Measurements from ENCODE around the gene IRAK1BP1.
"Not testable (repeated sequence)": the region's sequence is repeated elsewhere in the genome, so short reads cannot be mapped to it uniquely, and the experiment has no call there.

The IRAK1BP1 gene

DNA sequence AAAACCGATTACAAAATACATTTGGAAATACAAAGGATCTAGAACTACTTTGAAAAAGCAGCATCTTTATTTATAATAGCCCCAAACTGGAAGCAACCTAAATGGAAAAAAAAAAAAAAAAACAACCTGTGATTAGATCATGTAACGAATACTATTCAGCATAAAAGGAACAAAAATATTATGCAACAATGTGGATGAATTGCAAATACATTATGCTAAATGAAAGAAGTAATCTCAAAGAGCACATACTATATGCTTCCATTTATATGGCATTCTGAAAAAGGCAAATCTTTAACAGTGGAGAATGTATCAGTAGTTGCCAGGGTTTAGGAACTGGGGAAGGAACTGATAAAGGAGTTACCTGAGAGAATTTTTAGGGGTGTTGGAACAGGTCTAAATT is 28.9 kb downstream of the IRAK1BP1 start:
- DNase-seq, result no peak

DNA sequence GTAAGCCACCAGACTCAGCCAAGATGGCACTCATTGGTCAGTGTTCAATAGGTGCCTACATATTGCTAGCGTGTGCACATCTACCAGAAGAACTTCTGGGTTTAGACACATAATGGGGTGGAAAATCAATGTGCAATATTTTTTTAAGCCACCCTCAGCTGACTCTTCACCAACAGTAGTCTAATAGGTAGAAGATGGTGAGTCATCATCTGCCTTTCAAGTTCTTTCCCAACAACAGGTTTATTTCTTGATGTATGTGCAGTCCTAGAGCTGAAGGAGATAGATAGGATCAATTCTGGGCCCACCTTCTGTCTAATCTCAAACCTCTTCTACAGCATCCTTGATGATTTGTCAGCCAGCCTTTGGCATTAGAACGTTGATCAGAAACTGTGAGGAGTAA is 41.3 kb downstream of the IRAK1BP1 start:
- DNase-seq, result no peak

DNA sequence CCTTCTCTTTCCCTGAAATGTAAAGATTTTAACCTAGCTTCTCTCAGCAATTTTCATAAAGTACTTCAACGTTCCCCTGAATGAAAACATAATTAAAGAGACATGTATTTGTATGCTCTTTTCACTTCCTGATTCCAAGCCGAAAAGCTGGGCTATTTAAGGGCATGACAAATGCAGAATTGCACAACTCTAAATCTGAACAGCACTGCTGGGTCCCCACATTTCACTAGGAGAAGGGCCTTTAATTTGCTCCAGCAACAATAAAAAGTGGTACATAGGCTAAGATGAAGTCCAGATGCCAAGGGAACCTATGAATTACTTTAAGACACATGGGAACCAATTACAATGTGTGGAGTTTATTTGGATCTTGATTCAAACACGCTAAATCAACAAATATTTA is 42.0 kb downstream of the IRAK1BP1 start:
- no peak for DNase-seq

DNA sequence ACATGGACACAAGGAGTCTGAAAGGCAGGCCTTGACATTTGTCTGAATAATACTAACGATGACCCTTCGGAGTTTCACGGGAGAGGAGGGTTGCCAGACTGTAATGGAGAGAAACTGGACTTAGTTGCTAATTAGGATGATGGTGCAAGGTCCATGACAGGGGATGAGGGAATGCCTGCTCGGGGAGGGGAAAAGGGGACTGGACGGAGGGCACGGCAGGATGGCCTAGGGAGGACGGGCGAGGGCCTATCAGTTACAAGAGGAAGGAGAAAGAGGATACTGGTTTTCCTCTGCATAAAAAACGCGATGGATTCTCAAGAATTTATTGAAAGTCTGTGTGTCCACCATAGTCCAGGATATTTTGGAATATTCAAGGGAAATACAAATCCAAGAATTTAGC is 42.7 kb downstream of the IRAK1BP1 start:
- DNase-seq, result no peak

DNA sequence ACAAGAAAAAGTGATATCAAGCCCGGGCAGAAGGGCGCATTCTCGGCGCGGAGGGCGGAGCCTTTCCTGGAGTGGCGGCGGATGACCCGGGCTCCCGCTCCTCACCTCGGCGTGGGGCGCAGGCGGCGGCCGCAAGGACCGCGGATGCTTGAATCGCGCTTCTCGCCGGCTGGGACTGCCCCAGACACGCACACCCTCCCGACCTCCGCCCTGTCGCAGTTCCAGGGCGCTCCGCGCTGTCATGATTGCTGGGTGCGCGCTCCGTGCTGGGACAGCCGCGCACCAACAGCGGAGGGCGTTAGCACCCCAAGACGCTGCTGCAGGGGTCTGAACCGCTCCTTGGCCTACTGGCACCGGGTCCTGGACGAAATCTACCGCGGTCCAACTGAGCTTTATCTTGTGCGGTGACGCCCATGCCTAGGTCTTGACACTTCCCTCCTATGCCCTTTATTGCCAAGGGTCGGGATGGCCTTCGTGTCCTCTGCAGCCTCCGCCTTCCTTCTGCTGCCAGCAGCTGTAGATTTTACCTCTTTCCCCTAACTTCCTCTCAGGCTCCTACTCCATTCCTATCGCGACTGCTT is 43.3 kb downstream of the IRAK1BP1 start:
- no peak for DNase-seq

DNA sequence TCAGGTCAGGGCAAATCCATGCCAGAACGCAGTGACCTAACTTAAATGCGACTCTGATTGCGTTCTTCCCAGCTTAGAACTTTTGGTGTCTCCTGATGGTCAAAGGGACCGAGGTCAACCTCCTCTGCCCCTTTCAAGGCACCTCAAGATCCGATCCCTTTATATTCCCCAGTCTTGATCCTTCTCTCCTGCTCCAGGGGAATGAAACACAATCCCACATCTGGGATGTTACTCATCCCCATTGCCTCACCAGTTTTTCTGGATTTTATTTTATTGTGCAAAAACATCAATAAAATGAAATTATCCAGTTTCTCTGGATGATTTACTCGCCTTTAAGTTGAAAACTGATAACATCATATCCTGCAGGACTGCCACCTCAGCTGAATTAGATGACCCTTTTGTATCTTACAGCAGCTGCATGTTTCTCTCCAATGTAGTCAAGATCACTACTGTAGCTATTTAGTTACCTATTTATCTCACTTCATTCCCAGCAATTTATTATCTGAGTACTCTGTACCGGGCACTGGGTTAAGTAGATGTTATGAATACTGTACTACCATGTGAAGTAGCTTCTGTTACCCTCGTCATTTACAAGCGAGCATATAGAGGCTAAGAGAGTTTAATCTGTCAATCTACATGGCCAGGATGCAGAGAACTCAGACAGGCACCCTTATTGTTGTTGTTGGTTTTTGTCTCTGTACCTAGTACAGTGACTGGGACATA is 44.0 kb downstream of the IRAK1BP1 start:
- DNase-seq, result no peak

DNA sequence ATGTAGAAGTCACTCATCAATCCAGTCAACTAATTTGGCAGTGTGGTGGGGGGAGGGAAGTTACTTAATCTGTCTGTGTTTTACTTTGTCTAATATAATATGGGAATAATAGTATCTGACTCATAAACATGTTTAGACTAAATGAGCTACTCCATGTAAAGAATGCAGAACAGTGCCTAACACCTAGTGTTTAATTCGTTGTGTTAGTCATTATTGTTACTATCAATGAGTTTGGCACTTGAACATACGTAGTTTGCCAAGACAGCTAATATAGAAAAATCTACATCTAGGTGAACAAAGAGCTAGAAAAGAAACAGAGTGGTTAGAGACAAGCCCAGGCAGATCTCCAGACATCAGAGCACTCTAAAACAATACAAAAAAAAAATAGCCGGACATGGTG is 49.1 kb downstream of the IRAK1BP1 start:
- DNase-seq, result no peak

DNA sequence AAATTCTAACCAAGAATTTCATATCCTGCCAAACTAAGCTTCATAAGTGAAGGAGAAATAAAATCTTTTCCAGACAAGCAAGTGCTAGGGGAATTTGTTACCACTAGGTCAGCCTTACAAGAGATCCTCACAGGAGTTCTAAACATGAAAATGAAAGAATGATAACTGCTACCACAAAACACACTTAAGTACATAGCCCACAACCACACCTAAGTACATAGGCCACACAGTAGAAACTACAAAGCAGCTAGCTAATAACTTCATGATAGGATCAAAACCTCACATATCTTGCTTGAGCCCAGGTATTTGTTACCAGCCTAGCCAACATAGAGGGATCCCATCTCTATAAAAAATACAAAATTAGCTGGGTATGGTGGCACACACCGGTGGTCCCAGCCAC is 50.4 kb downstream of the IRAK1BP1 start:
- DNase-seq, result no peak

DNA sequence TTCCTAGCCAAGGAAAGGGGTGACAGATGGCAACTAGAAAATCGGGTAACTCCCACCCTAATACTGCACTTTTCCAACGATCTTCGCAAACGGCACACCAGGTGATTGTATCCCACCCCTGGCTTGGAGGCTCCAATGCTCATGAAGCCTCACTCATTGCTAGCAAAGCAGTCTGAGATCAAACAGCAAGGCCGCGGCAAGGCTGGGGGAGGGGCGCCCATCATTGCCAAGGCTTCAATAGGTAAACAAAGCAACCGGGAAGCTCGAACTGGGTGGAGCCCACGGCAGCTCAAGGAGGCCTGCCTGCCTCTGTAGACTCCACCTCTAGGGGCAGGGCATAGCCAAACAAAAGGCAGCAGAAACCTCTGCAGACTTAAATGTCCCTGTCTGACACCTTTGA is 53.8 kb downstream of the IRAK1BP1 start:
- not testable (repeated sequence) for DNase-seq

DNA sequence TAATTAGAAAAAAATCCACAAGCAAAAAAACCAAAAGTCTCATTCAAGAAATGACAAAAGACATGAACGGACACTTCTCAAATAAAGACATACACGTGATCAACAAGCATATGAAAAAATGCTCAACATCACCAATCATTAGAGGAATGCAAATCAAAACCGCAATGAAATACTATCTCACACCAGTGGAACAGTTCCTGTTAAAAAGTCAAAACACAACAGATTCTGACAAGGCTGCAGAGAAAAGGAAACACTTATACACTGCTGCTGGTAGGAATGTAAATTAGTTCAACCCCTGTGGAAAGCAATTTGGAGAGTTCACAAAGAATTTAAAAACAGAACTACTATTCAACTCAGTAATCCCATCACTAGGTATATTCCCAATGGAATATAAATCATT is 58.0 kb downstream of the IRAK1BP1 start:
- no peak for DNase-seq

DNA sequence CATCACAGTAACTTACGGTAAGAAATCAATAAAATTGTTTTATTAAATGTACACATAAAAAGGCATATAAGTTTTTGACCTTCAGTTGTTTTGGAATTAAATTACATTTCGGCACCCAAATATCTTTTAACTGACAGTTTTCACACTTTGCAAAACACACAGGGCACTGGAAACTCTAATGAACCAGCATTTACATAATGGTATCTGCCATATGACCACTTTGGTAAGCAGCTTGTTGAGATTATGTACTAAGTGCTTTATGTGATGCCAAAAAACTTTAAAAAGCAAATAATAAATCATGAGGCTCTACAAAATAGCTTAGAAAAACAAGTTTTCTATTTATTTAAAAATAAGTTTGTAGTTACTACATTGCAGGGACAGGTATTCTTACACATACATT is 68.2 kb downstream of the IRAK1BP1 start:
- no peak for DNase-seq

DNA sequence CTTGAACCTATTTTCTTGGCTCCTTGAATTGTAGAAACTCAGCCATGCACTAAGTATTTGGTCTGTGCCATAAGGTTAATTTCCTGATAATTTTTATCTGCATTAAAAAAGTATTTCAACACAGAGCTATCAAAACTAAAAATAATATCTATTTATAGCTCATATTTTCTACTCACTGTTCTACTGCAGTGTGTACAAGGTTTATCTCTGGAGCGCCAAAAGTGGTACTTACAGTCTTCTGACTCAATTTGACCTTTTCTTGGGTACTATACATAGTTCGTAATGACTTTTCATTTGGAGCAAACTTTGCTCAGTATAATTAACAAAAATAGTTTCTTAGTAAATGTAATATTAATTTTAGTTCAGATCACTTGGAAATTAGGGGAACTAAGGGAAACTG is 69.2 kb downstream of the IRAK1BP1 start:
- no peak for DNase-seq

DNA sequence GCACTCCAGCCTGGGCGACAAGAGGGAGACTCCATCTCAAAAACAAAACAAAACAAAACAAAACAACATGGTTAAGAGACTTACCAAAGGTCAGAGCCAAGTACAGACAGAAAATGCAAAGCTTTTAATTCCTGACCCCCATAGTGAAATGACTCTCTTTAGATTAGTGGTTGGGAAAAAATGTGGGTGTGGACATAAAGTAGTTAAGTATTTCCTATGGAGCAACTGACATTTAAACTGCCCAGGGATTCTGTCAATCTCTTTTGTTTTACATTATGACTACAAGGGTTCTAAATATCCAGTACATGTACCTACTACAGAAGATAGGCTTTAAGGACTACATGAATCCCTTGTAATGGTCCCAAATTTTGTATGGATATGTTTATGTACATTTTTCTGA is 75.1 kb downstream of the IRAK1BP1 start:
- DNase-seq, result no peak

DNA sequence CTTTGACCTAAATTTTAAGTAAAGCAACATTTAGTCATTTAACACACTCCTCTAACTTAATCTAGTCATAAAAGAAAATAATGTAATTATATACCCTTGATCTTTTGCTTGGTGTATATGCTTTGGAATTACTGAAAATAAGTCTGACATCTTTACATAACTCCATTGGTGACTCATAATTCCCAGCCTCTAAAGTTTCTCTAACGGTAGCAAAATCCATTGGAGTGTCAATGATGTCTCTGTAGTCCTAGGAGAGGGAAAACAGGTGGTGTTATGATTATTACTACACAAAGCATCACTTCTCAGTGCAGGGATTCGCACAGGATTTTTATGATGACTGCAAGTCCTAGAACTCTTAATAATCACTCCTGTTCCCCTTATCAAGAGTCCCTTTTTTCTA is 80.2 kb downstream of the IRAK1BP1 start:
- no peak for DNase-seq

DNA sequence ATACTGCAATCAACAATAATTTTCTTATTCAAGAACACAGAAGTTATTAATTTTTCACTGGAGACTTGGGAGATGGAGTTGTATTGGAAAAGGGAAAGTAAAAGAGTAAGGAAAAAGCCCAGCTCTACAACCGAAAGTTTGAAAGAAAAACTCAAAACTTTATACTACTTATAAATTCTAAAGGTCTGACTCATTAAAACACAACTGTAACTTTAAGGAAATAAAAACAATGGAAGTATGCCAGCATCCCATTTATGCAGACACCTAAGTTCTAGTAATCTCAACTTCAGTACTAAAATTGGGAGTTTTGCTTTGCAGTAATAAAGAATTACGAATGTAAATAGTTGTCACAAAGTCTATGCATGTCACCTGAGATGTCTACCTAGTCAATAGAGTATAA is 80.6 kb downstream of the IRAK1BP1 start:
- DNase-seq, result no peak

DNA sequence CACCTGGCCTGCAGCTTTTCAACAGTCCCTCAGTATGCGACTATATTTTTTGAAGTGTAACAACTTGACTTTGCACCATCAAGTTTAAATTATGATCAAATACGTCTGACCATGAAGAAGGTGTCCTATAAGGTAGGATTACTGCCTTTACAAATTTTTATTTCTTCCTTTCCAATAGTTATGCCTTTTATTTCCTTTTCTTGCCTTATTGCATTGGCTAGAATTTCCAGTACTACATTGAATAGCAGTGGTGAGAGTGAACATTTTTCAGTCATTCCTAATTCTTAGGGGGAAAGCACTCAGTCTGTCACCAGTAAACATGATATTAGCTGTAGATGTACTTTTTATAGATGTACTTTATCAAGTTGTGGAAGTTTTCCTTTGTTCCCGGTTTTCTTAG is 81.4 kb downstream of the IRAK1BP1 start:
- DNase-seq, result no peak

DNA sequence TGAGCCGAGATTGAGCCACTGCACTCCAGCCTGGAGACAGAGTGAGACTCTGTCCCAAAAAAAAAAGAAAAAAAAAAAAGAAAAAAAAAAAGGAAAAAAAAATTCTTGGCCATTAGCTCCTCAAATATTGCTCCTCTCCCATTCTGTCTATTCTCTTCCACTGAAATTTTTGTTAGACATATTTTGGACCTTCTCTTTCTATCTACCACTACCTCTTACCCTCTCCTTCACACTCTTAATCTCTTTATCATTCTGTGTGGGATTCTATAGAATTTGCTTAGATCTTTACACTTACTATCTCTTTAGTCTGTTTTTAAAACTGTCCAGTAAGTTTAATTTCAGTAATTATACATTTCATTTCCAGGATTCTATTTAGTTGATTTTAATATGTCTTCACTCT is 85.0 kb downstream of the IRAK1BP1 start:
- no peak for DNase-seq

All from CD4-positive, alpha-beta T cell treated with Interleukin-1 beta for 1 hour (primary cell).